Bronchus fibroblast of lung (primary cell): Measurements from ENCODE around the gene MPPE1. TPM values are rescaled to one million over a fixed set of nuclear protein-coding genes. Genes with fewer than 3 reads are reported as not detected.

ENCODE experiments used
- total RNA-seq: library from RNA; depleted of rRNA; stranded (reverse); fragments of >200 nt; gene quantifications from 2 replicates; pipeline ENCODE4 v1.2.3, GENCODE V29; 2015

Gene MPPE1, protein sequence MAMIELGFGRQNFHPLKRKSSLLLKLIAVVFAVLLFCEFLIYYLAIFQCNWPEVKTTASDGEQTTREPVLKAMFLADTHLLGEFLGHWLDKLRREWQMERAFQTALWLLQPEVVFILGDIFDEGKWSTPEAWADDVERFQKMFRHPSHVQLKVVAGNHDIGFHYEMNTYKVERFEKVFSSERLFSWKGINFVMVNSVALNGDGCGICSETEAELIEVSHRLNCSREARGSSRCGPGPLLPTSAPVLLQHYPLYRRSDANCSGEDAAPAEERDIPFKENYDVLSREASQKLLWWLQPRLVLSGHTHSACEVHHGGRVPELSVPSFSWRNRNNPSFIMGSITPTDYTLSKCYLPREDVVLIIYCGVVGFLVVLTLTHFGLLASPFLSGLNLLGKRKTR
- total RNA-seq, result 13.1 and 14.6 TPM in 2 replicates

GRCh38 chr18:11908182-11909060 is at the start of gene MPPE1:
Gene MPPE1 (minus strand): TSS chr18:11908317. CDS start chr18:11897264, 11,053 bp downstream.

GRCh38 chr18:11851146-11851805 is 56.8 kb downstream of the MPPE1 start, which contains the start of gene CHMP1B:
Gene CHMP1B (plus strand): TSS chr18:11851413. CDS start chr18:11851512, 99 bp downstream.

Other genes starting within 250 kb of the MPPE1 start
- gene GNAL, start 219.1 kb downstream of the MPPE1 start, total RNA-seq, result 0.30 and 0.34 TPM in 2 replicates
- gene CHMP1B, start 56.9 kb downstream of the MPPE1 start, total RNA-seq, result 22.4 and 25.6 TPM in 2 replicates
- gene IMPA2, start 73.2 kb upstream of the MPPE1 start, total RNA-seq, result 14.1 and 14.6 TPM in 2 replicates
- gene ANKRD62, start 185.5 kb upstream of the MPPE1 start, total RNA-seq, result not detected in 2 replicates